Activated CD4-positive, alpha-beta memory T cell treated with anti-CD3 and anti-CD28 coated beads, Interleukin-2, amount 10 ng/mL, durations not matched to agents 7 days and 5 days (primary cell): ENCODE results near the gene RPP40. TPM values are rescaled to one million over a fixed set of nuclear protein-coding genes. Genes with fewer than 3 reads are reported as not detected.
"Not testable (repeated sequence)": the region's sequence is repeated elsewhere in the genome, so short reads cannot be mapped to it uniquely, and the experiment has no call there.

Source experiments
- CTCF ChIA-PET: fragments of 350-600 bp; sonication (Branson Sonifier 250); formaldehyde crosslinking; loops from one replicate; lab custom pipeline; 2021; ENCODE audit warnings: antibody characterized with exemption, inconsistent platforms; lab: Charles Lee
- POLR2A ChIA-PET: fragments of 350-600 bp; sonication (Branson Sonifier 250); formaldehyde crosslinking; loops from one replicate; lab custom pipeline; 2021; ENCODE audit warnings: antibody characterized with exemption; lab: Charles Lee
- DNase-seq: peaks from one replicate; pipeline ENCODE4 v3.0.0-alpha.2; 2020
- H3K27ac Mint-ChIP-seq: one replicate; pipeline ENCODE4 v1.8.0; 2021; ENCODE audit warnings: mild to moderate bottlenecking, mixed read lengths
- H3K27me3 Mint-ChIP-seq: one replicate; pipeline ENCODE4 v1.8.0; 2021; ENCODE audit warnings: mixed read lengths
- H3K36me3 Mint-ChIP-seq: one replicate; pipeline ENCODE4 v1.8.0; 2021; ENCODE audit warnings: low read depth, mixed read lengths
- H3K4me1 Mint-ChIP-seq: one replicate; pipeline ENCODE4 v1.8.0; 2021; ENCODE audit warnings: mixed read lengths
- H3K4me3 Mint-ChIP-seq: one replicate; pipeline ENCODE4 v1.8.0; 2021; ENCODE audit warnings: mild to moderate bottlenecking, mixed read lengths
- H3K9me3 Mint-ChIP-seq: one replicate; pipeline ENCODE4 v1.8.0; 2021; ENCODE audit warnings: mixed read lengths
- total RNA-seq, 2 experiments: library from RNA; stranded (reverse); gene quantifications; one replicate each; pipeline ENCODE4 v1.2.3, GENCODE V29; 2021

RPP40 gene
- 1 to 10 TPM; 2.1 to 3.4 TPM for total RNA-seq

- Mint-ChIP-seq H3K4me3 (peak within 1 kb of the TSS; percentile 91), H3K36me3 (peaks cover 4% of the 10 kb centered on the region), H3K27ac (peak within 1 kb of the TSS; percentile 86), H3K9me3 (no peaks in the 10 kb centered on the region), H3K27me3 (no peaks in the 10 kb centered on the region), H3K4me1 (peaks cover 16% of the 10 kb centered on the region)
- CTCF ChIA-PET, result interaction anchor here (0.7 to 2.4 kb wide), 13 partner anchors 10 to 1136 kb away, joined by 3 to 10 read pairs (median 4); no protein-coding TSS in a partner anchor
- peak; percentile 99 for DNase-seq
- POLR2A ChIA-PET, result interaction anchor here (0.8 to 1.5 kb wide), 4 partner anchors 170 to 228 kb away, joined by 3 to 4 read pairs (median 3); partner anchors contain the start of gene CDYL
Measured at GRCh38 chr6:5003604-5004372, at the start of gene RPP40. TSS of gene RPP40 (minus strand) at chr6:5004037. CDS start at chr6:5004002, 35 bp downstream.

- Mint-ChIP-seq H3K36me3 (peaks cover 3% of the 10 kb centered on the region), H3K9me3 (peaks cover 14% of the 10 kb centered on the region), H3K4me3 (no peak overlapping the region), H3K27me3 (peaks cover 9% of the 10 kb centered on the region), H3K4me1 (peaks cover 2% of the 10 kb centered on the region), H3K27ac (no peak overlapping the region)
- DNase-seq, result no peak
- POLR2A ChIA-PET, result no interaction called here
- CTCF ChIA-PET, result no interaction called here
Measured at GRCh38 chr6:5053038-5053437, 49.2 kb upstream of the RPP40 start.

GRCh38 chr6:5051394-5051793 lies 47.6 kb upstream of the RPP40 start:
- Mint-ChIP-seq H3K27ac (no peak overlapping the region), H3K36me3 (peaks cover 3% of the 10 kb centered on the region), H3K4me3 (no peak overlapping the region), H3K4me1 (peaks cover 2% of the 10 kb centered on the region), H3K9me3 (peaks cover 14% of the 10 kb centered on the region), H3K27me3 (peaks cover 9% of the 10 kb centered on the region)
- ChIA-PET CTCF (no interaction called here), POLR2A (no interaction called here)
- no peak for DNase-seq

GRCh38 chr6:5050009-5050408 lies 46.2 kb upstream of the RPP40 start:
- Mint-ChIP-seq H3K36me3 (peaks cover 3% of the 10 kb centered on the region), H3K27ac (no peak overlapping the region), H3K4me1 (peaks cover 2% of the 10 kb centered on the region)

GRCh38 chr6:5046430-5046829 lies 42.6 kb upstream of the RPP40 start:
- Mint-ChIP-seq H3K4me1 (no peaks in the 10 kb centered on the region), H3K36me3 (peaks cover 3% of the 10 kb centered on the region), H3K27me3 (peaks cover 7% of the 10 kb centered on the region), H3K27ac (no peak overlapping the region), H3K9me3 (peaks cover 11% of the 10 kb centered on the region), H3K4me3 (no peak overlapping the region)
- ChIA-PET POLR2A (no interaction called here), CTCF (no interaction called here)
- DNase-seq, result no peak

More at GRCh38 chr6:5050009-5050408, 46.2 kb upstream of the RPP40 start:
- H3K9me3 Mint-ChIP-seq, result peaks cover 14% of the 10 kb centered on the region
- no peak overlapping the region for H3K4me3 Mint-ChIP-seq
- no peak for DNase-seq
- ChIA-PET POLR2A (no interaction called here), CTCF (no interaction called here)
- peaks cover 9% of the 10 kb centered on the region for H3K27me3 Mint-ChIP-seq

GRCh38 chr6:5045416-5045815 lies 41.6 kb upstream of the RPP40 start:
- peaks cover 4% of the 10 kb centered on the region for H3K27me3 Mint-ChIP-seq
- no peaks in the 10 kb centered on the region for H3K4me1 Mint-ChIP-seq
- H3K9me3 Mint-ChIP-seq, result peaks cover 4% of the 10 kb centered on the region
- ChIA-PET CTCF (no interaction called here), POLR2A (no interaction called here)
- no peak for DNase-seq
- H3K36me3 Mint-ChIP-seq, result no peaks in the 10 kb centered on the region
- H3K27ac Mint-ChIP-seq, result no peak overlapping the region
- no peak overlapping the region for H3K4me3 Mint-ChIP-seq

GRCh38 chr6:5044866-5045265 lies 41.0 kb upstream of the RPP40 start:
- POLR2A ChIA-PET, result no interaction called here
- Mint-ChIP-seq H3K27ac (no peak overlapping the region), H3K4me1 (no peaks in the 10 kb centered on the region), H3K27me3 (peaks cover 4% of the 10 kb centered on the region), H3K9me3 (peaks cover 4% of the 10 kb centered on the region), H3K4me3 (no peak overlapping the region), H3K36me3 (no peaks in the 10 kb centered on the region)
- no peak for DNase-seq
- CTCF ChIA-PET, result no interaction called here

- H3K4me3 Mint-ChIP-seq, result no peak overlapping the region
- H3K27me3 Mint-ChIP-seq, result no peaks in the 10 kb centered on the region
Measured at GRCh38 chr6:5042436-5042835, 38.6 kb upstream of the RPP40 start.

GRCh38 chr6:5041955-5042354 lies 38.1 kb upstream of the RPP40 start:
- Mint-ChIP-seq H3K36me3 (no peaks in the 10 kb centered on the region), H3K4me3 (no peak overlapping the region), H3K27me3 (no peaks in the 10 kb centered on the region), H3K4me1 (no peaks in the 10 kb centered on the region), H3K27ac (no peak overlapping the region), H3K9me3 (no peaks in the 10 kb centered on the region)
- ChIA-PET CTCF (no interaction called here), POLR2A (no interaction called here)
- no peak for DNase-seq

More at GRCh38 chr6:5042436-5042835, 38.6 kb upstream of the RPP40 start:
- no peaks in the 10 kb centered on the region for H3K4me1 Mint-ChIP-seq
- H3K27ac Mint-ChIP-seq, result no peak overlapping the region
- ChIA-PET CTCF (no interaction called here), POLR2A (no interaction called here)
- H3K36me3 Mint-ChIP-seq, result no peaks in the 10 kb centered on the region
- DNase-seq, result no peak
- H3K9me3 Mint-ChIP-seq, result no peaks in the 10 kb centered on the region

GRCh38 chr6:5036269-5036668 lies 32.4 kb upstream of the RPP40 start:
- CTCF ChIA-PET, result no interaction called here
- H3K36me3 Mint-ChIP-seq, result no peaks in the 10 kb centered on the region

GRCh38 chr6:5034736-5035135 lies 30.9 kb upstream of the RPP40 start:
- Mint-ChIP-seq H3K27ac (no peak overlapping the region), H3K9me3 (no peaks in the 10 kb centered on the region), H3K36me3 (no peaks in the 10 kb centered on the region), H3K4me3 (no peak overlapping the region), H3K27me3 (peaks cover 2% of the 10 kb centered on the region), H3K4me1 (peaks cover 6% of the 10 kb centered on the region)
- POLR2A ChIA-PET, result no interaction called here
- CTCF ChIA-PET, result no interaction called here
- no peak for DNase-seq

More at GRCh38 chr6:5036269-5036668, 32.4 kb upstream of the RPP40 start:
- no peak overlapping the region for H3K27ac Mint-ChIP-seq
- H3K4me3 Mint-ChIP-seq, result no peak overlapping the region
- DNase-seq, result no peak
- H3K4me1 Mint-ChIP-seq, result no peaks in the 10 kb centered on the region
- POLR2A ChIA-PET, result no interaction called here
- no peaks in the 10 kb centered on the region for H3K9me3 Mint-ChIP-seq
- peaks cover 2% of the 10 kb centered on the region for H3K27me3 Mint-ChIP-seq

- peaks cover 2% of the 10 kb centered on the region for H3K27me3 Mint-ChIP-seq
- H3K9me3 Mint-ChIP-seq, result no peaks in the 10 kb centered on the region
- POLR2A ChIA-PET, result no interaction called here
- CTCF ChIA-PET, result no interaction called here
- DNase-seq, result no peak
- no peak overlapping the region for H3K4me3 Mint-ChIP-seq
- no peaks in the 10 kb centered on the region for H3K36me3 Mint-ChIP-seq
- H3K27ac Mint-ChIP-seq, result no peak overlapping the region
- peaks cover 6% of the 10 kb centered on the region for H3K4me1 Mint-ChIP-seq
Measured at GRCh38 chr6:5034328-5034727, 30.5 kb upstream of the RPP40 start.

- H3K27ac Mint-ChIP-seq, H3K9me3 Mint-ChIP-seq, H3K4me1 Mint-ChIP-seq, H3K4me3 Mint-ChIP-seq, H3K27me3 Mint-ChIP-seq, H3K36me3 Mint-ChIP-seq, DNase-seq, CTCF ChIA-PET, POLR2A ChIA-PET: not testable (repeated sequence)
Measured at GRCh38 chr6:5033214-5033904, 29.5 kb upstream of the RPP40 start.
